Natural killer cell treated with Interleukin-12 subunit alpha and Interleukin-12 subunit beta and Interleukin-15 and Interleukin-18, amount 100 ng/mL, for 72 hours (primary cell): ENCODE results near the gene PINLYP. TPM values are rescaled to one million over a fixed set of nuclear protein-coding genes. Genes with fewer than 3 reads are reported as not detected.
A peak's percentile ranks its signal among the peaks of the same experiment; 100 is the strongest.

Experiments used
- ATAC-seq, 2 donors: fragments of 150-1000 bp; cut with Tn5 transposase in 1 of 2; sonication (Bioruptor Pico), chemical (Tn5 transposase) in 1 of 2; 2 replicates each; pipeline ENCODE4 v1.10.0; 2021
- DNase-seq: peaks from one replicate; pipeline ENCODE4 v3.0.0; 2022; ENCODE audit warnings: low spot score
- H3K27ac Mint-ChIP-seq, 2 donors: 1 replicate in 1 of 2; 2 replicates in 1 of 2; pipeline ENCODE4 v1.8.0; 2022; ENCODE audit warnings: mixed read lengths in 2 of 2, mild to moderate bottlenecking in 1 of 2, moderate library complexity in 1 of 2
- H3K27me3 Mint-ChIP-seq, 2 donors: 1 replicate in 1 of 2; 2 replicates in 1 of 2; pipeline ENCODE4 v1.8.0; 2022; ENCODE audit warnings: mixed read lengths in 2 of 2
- H3K36me3 Mint-ChIP-seq: one replicate; pipeline ENCODE4 v1.8.0; 2022; ENCODE audit warnings: mixed read lengths
- H3K4me1 Mint-ChIP-seq, 2 donors: 1 replicate in 1 of 2; 2 replicates in 1 of 2; pipeline ENCODE4 v1.8.0; 2022; ENCODE audit warnings: low read depth in 2 of 2, mixed read lengths in 2 of 2, mild to moderate bottlenecking in 1 of 2
- H3K4me3 Mint-ChIP-seq: one replicate; pipeline ENCODE4 v1.8.0; 2022; ENCODE audit warnings: mixed read lengths
- H3K9me3 Mint-ChIP-seq: 2 replicates; pipeline ENCODE4 v1.8.0; 2022; ENCODE audit warnings: mixed read lengths
- total RNA-seq, 2 donors: library from RNA; stranded (reverse); gene quantifications; one replicate each; pipeline ENCODE4 v1.2.3, GENCODE V29; 2022

Gene PINLYP
- total RNA-seq, 2 donors from 2014 or later = 2.7 to 6.2 TPM

- Mint-ChIP-seq H3K4me3 (no peak within 1 kb of the TSS), H3K4me1 (peaks cover 5 to 34% of the 10 kb centered on the region in 2 donors), H3K9me3 (no peaks in the 10 kb centered on the region), H3K36me3 (no peaks in the 10 kb centered on the region), H3K27ac (peak within 1 kb of the TSS in 1 of 2 donors; percentile 57), H3K27me3 (no peaks in the 10 kb centered on the region)
- no peak for DNase-seq
- ATAC-seq = no peak
Observed at GRCh38 chr19:43611788-43612187, 36.2 kb downstream of the PINLYP start, which contains the start of gene SRRM5. Gene SRRM5, plus strand, starts transcription at chr19:43612088. Its CDS starts 34 bp downstream, at chr19:43612122.

GRCh38 chr19:43612374-43612773 lies 36.8 kb downstream of the PINLYP start:
- Mint-ChIP-seq H3K4me3 (no peak overlapping the region), H3K27ac (no peak overlapping the region), H3K4me1 (peaks cover 5 to 37% of the 10 kb centered on the region in 2 donors), H3K27me3 (no peaks in the 10 kb centered on the region), H3K36me3 (no peaks in the 10 kb centered on the region), H3K9me3 (no peaks in the 10 kb centered on the region)
- DNase-seq (peak; percentile 47), ATAC-seq (no peak)

GRCh38 chr19:43616306-43616705 lies 40.7 kb downstream of the PINLYP start:
- no peaks in the 10 kb centered on the region for H3K27me3 Mint-ChIP-seq
- no peaks in the 10 kb centered on the region for H3K9me3 Mint-ChIP-seq
- H3K4me1 Mint-ChIP-seq = peaks cover 26 to 40% of the 10 kb centered on the region in 2 donors
- H3K4me3 Mint-ChIP-seq = no peak overlapping the region
- ATAC-seq (no peak), DNase-seq (no peak)
- no peaks in the 10 kb centered on the region for H3K36me3 Mint-ChIP-seq
- no peak overlapping the region for H3K27ac Mint-ChIP-seq

GRCh38 chr19:43616954-43617353 lies 41.4 kb downstream of the PINLYP start:
- H3K36me3 Mint-ChIP-seq = no peaks in the 10 kb centered on the region
- H3K27ac Mint-ChIP-seq = peak overlapping the region in 1 of 2 donors; percentile 60
- DNase-seq (peak; percentile 40), ATAC-seq (no peak)
- no peaks in the 10 kb centered on the region for H3K9me3 Mint-ChIP-seq
- peaks cover 24 to 36% of the 10 kb centered on the region in 2 donors for H3K4me1 Mint-ChIP-seq
- no peak overlapping the region for H3K4me3 Mint-ChIP-seq
- no peaks in the 10 kb centered on the region for H3K27me3 Mint-ChIP-seq

GRCh38 chr19:43618921-43619261 lies 43.3 kb downstream of the PINLYP start:
- Mint-ChIP-seq H3K9me3 (no peaks in the 10 kb centered on the region), H3K4me3 (peak overlapping the region; percentile 98), H3K27ac (peak overlapping the region; percentile 95 to 98), H3K27me3 (no peaks in the 10 kb centered on the region), H3K36me3 (no peaks in the 10 kb centered on the region), H3K4me1 (peaks cover 21 to 29% of the 10 kb centered on the region in 2 donors)
- ATAC-seq (peak; percentile 25 to 51), DNase-seq (no peak)

- Mint-ChIP-seq H3K4me3 (peak within 1 kb of the TSS; percentile 98), H3K4me1 (peaks cover 21 to 32% of the 10 kb centered on the region in 2 donors), H3K36me3 (no peaks in the 10 kb centered on the region), H3K9me3 (no peaks in the 10 kb centered on the region), H3K27me3 (no peaks in the 10 kb centered on the region), H3K27ac (peak within 1 kb of the TSS; percentile 95 to 98)
- DNase-seq (peak; percentile 95), ATAC-seq (peak; percentile 94)
Observed at GRCh38 chr19:43619262-43620060, 43.9 kb downstream of the PINLYP start, which contains the start of gene ZNF428. Gene ZNF428, minus strand, starts transcription at chr19:43619629. Its CDS starts 5,325 bp downstream, at chr19:43614304.

GRCh38 chr19:43620061-43621001 lies 44.7 kb downstream of the PINLYP start:
- Mint-ChIP-seq H3K36me3 (no peaks in the 10 kb centered on the region), H3K4me1 (peaks cover 21 to 33% of the 10 kb centered on the region in 2 donors), H3K9me3 (no peaks in the 10 kb centered on the region), H3K27ac (peak overlapping the region; percentile 95 to 98), H3K4me3 (peak overlapping the region; percentile 98), H3K27me3 (no peaks in the 10 kb centered on the region)
- ATAC-seq (no peak), DNase-seq (no peak)

- Mint-ChIP-seq H3K27me3 (no peaks in the 10 kb centered on the region), H3K4me1 (peaks cover 21 to 23% of the 10 kb centered on the region in 2 donors), H3K27ac (no peak overlapping the region), H3K9me3 (no peaks in the 10 kb centered on the region), H3K4me3 (no peak overlapping the region), H3K36me3 (no peaks in the 10 kb centered on the region)
- ATAC-seq (no peak), DNase-seq (peak; percentile 6)
Observed at GRCh38 chr19:43622070-43622469, 46.5 kb downstream of the PINLYP start.

- H3K9me3 Mint-ChIP-seq = no peaks in the 10 kb centered on the region
- no peak overlapping the region for H3K4me3 Mint-ChIP-seq
- peaks cover 21 to 23% of the 10 kb centered on the region in 2 donors for H3K4me1 Mint-ChIP-seq
- H3K27me3 Mint-ChIP-seq = peaks cover 0 to 3% of the 10 kb centered on the region in 2 donors
- DNase-seq (peak; percentile 2), ATAC-seq (no peak)
- no peak overlapping the region for H3K27ac Mint-ChIP-seq
- H3K36me3 Mint-ChIP-seq = no peaks in the 10 kb centered on the region
Observed at GRCh38 chr19:43622956-43623355, 47.4 kb downstream of the PINLYP start.

- Mint-ChIP-seq H3K9me3 (no peaks in the 10 kb centered on the region), H3K27me3 (peaks cover 0 to 3% of the 10 kb centered on the region in 2 donors), H3K36me3 (no peaks in the 10 kb centered on the region), H3K27ac (no peak overlapping the region), H3K4me1 (peaks cover 16 to 23% of the 10 kb centered on the region in 2 donors), H3K4me3 (no peak overlapping the region)
- ATAC-seq (no peak), DNase-seq (peak; percentile 59)
Observed at GRCh38 chr19:43623889-43624670, 48.5 kb downstream of the PINLYP start.

- no peak overlapping the region for H3K27ac Mint-ChIP-seq
- no peaks in the 10 kb centered on the region for H3K36me3 Mint-ChIP-seq
- peaks cover 0 to 3% of the 10 kb centered on the region in 2 donors for H3K27me3 Mint-ChIP-seq
- ATAC-seq = peak; percentile 72 to 78
- peak; percentile 77 for DNase-seq
- H3K4me1 Mint-ChIP-seq = peaks cover 10 to 18% of the 10 kb centered on the region in 2 donors
- no peak overlapping the region for H3K4me3 Mint-ChIP-seq
- no peaks in the 10 kb centered on the region for H3K9me3 Mint-ChIP-seq
Observed at GRCh38 chr19:43624933-43625332, 49.3 kb downstream of the PINLYP start.

- peaks cover 0 to 3% of the 10 kb centered on the region in 2 donors for H3K27me3 Mint-ChIP-seq
- H3K4me1 Mint-ChIP-seq = peaks cover 0 to 11% of the 10 kb centered on the region in 2 donors
- H3K27ac Mint-ChIP-seq = no peak overlapping the region
- H3K4me3 Mint-ChIP-seq = no peak overlapping the region
- no peak for ATAC-seq
- no peaks in the 10 kb centered on the region for H3K36me3 Mint-ChIP-seq
- H3K9me3 Mint-ChIP-seq = no peaks in the 10 kb centered on the region
- peak; percentile 60 for DNase-seq
Observed at GRCh38 chr19:43625918-43626579, 50.4 kb downstream of the PINLYP start.
